OCI-LY3 (cell line): Measurements from ENCODE around the gene NBPF8.
"Not testable (repeated sequence)": the region's sequence is repeated elsewhere in the genome, so short reads cannot be mapped to it uniquely, and the experiment has no call there.

ENCODE experiments used
- H2AFZ ChIP-seq: fragments of 200-600, 300-600 bp; shearing (Covaris generic); 2 replicates; pipeline ENCODE4 v1.6.0; 2014; ENCODE audit warnings: antibody characterized with exemption, low read depth, low read length
- H3K27ac ChIP-seq: fragments of 200-600, 300-600 bp; sonication (generic); 2 replicates; pipeline ENCODE4 v1.5.1; 2014; ENCODE audit warnings: mild to moderate bottlenecking, low read length, moderate library complexity, mixed read lengths
- H3K27me3 ChIP-seq: fragments of 200-600, 300-600 bp; sonication (generic); 2 replicates; pipeline ENCODE4 v1.6.1; 2014; ENCODE audit warnings: low read depth, low read length, mixed read lengths
- H3K36me3 ChIP-seq: fragments of 200-600, 300-600 bp; sonication (generic); replicated peaks from 2 replicates; pipeline ENCODE3; 2014; ENCODE audit warnings: low read depth, low read length, mixed read lengths
- H3K4me1 ChIP-seq: fragments of 300-600, 200-600 bp; sonication (generic); 2 replicates; pipeline ENCODE4 v1.6.1; 2014; ENCODE audit warnings: low read length, mixed read lengths
- H3K4me2 ChIP-seq: fragments of 200-600, 300-600 bp; sonication (generic); 2 replicates; pipeline ENCODE4 v1.6.1; 2014; ENCODE audit warnings: low read length, mixed read lengths
- H3K4me3 ChIP-seq: fragments of 300-600, 200-600 bp; sonication (generic); 2 replicates; pipeline ENCODE4 v1.5.1; 2014; ENCODE audit warnings: antibody characterized with exemption, mild to moderate bottlenecking, low read length, moderate library complexity
- H3K79me2 ChIP-seq: fragments of 300-600, 200-600 bp; shearing (Covaris generic); 2 replicates; pipeline ENCODE4 v1.6.1; 2014; ENCODE audit warnings: mild to moderate bottlenecking, low read length, mixed read lengths
- H3K9ac ChIP-seq: fragments of 300-600, 200-600 bp; shearing (Covaris generic); 2 replicates; pipeline ENCODE4 v1.6.0; 2014; ENCODE audit warnings: mild to moderate bottlenecking, low read length, moderate library complexity
- H3K9me3 ChIP-seq: fragments of 200-600, 300-600 bp; shearing (Covaris generic); 2 replicates; pipeline ENCODE4 v1.6.1; 2014; ENCODE audit warnings: low read length, mixed read lengths; ENCODE audit not compliant: insufficient read depth
- H4K20me1 ChIP-seq: fragments of 200-600, 300-600 bp; sonication (generic); 2 replicates; pipeline ENCODE4 v1.6.1; 2016; ENCODE audit warnings: low read length, mixed read lengths; ENCODE audit not compliant: insufficient read depth

NBPF8 gene, protein sequence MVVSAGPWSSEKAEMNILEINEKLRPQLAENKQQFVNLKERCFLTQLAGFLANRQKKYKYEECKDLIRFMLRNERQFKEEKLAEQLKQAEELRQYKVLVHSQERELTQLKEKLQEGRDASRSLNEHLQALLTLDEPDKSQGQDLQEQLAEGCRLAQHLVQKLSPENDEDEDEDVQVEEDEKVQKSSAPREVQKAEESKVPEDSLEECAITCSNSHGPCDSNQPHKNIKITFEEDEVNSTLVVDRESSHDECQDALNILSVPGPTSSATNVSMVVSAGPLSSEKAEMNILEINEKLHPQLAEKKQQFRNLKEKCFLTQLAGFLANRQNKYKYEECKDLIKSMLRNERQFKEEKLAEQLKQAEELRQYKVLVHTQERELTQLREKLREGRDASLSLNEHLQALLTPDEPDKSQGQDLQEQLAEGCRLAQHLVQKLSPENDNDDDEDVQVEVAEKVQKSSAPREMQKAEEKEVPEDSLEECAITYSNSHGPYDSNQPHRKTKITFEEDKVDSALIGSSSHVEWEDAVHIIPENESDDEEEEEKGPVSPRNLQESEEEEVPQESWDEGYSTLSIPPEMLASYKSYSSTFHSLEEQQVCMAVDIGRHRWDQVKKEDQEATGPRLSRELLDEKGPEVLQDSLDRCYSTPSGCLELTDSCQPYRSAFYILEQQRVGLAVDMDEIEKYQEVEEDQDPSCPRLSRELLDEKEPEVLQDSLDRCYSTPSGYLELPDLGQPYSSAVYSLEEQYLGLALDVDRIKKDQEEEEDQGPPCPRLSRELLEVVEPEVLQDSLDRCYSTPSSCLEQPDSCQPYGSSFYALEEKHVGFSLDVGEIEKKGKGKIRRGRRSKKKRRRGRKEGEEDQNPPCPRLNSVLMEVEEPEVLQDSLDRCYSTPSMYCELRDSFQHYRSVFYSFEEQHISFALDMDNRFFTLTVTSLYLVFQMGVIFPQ

DNA sequence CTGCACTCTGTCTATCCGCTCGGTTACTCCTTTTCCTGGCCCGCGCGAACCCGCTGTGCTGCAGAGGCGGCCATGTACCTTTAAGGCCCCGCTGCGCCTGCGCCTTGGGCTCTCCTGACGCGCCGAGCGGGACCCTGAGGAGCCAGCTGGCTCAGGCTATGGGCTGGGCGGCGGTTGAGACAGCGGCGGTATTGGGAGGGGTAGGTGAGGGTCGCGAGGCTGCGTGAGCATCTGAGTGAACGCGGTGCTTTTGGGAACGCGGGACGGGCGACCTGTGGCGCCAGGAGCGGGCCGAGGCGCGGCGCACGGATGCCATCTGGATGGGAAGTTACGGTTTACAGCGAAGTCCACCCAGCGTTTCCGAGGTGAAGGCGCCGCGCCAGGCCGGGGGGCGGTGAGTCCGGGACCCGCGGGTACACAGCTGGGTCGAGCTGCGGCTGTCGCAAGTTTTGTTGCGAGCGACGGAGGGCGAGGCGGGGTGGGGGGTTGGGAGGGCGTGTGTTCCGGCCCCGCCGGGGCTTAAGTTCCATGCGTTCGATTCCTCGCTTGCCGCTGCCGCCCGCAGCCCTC is at the start of gene NBPF8:
Gene NBPF8 (plus strand): TSS at position 125 of the 570 bp plus-strand sequence. CDS start 21,488 bp downstream, outside the sequence.
- not testable (repeated sequence) for H4K20me1 ChIP-seq, H3K9me3 ChIP-seq, H3K36me3 ChIP-seq, H3K27me3 ChIP-seq, H3K4me1 ChIP-seq
- Histone ChIP-seq H2AFZ (peak within 1 kb of the TSS; percentile 54; the same call in 1 of the 2 replicates), H3K4me2 (peak within 1 kb of the TSS; percentile 84), H3K4me3 (peak within 1 kb of the TSS; percentile 89), H3K27ac (peak within 1 kb of the TSS; percentile 46), H3K9ac (peak within 1 kb of the TSS; percentile 77), H3K79me2 (peaks cover 10% of the 10 kb centered on the region)

DNA sequence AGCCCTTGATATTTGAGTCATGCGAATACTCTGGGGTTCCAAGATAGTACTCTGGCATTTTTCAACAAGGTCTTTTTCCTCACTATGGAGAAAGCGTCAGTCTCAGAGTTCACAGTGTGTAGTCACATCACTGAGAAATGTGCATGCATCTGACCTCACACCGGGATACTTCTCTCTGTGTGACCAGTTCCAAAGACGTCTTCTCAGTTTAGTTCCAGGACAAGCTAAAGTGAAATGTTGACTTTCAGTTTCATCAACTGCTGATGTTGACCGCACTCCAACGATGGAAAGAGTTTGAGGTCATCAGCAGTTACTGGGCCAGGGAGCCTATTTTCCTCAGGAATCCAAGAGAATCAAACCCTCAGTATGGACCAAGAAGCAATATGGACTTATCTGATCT is 47.1 kb upstream of the NBPF8 start:
- H3K4me2 ChIP-seq, H3K27ac ChIP-seq, H3K9ac ChIP-seq, H3K4me1 ChIP-seq, H3K27me3 ChIP-seq, H3K36me3 ChIP-seq, H2AFZ ChIP-seq, H3K4me3 ChIP-seq, H4K20me1 ChIP-seq, H3K79me2 ChIP-seq, H3K9me3 ChIP-seq: not testable (repeated sequence)

DNA sequence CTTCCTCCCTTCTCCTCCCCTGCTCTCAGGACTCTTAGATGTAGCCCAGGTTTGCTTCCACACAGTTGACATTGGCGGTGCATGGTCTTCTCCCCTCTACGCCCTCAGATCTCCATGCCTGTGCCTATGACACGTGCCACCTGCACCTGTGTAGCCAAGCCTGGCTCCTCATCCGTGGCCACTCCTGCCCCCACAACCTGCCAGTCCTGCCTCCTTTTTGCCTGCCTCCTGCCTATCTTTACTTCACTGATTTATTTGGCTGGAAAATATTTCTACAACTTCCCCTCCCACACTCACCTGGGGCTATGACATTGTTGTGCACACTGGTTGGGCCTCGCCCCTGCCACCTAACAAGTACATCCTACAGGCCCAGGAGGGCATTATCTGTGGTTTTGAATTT is 28.2 kb upstream of the NBPF8 start:
- H3K9ac ChIP-seq, H3K4me1 ChIP-seq, H3K27ac ChIP-seq, H4K20me1 ChIP-seq, H2AFZ ChIP-seq, H3K36me3 ChIP-seq, H3K4me2 ChIP-seq, H3K79me2 ChIP-seq, H3K27me3 ChIP-seq, H3K9me3 ChIP-seq, H3K4me3 ChIP-seq: not testable (repeated sequence)

DNA sequence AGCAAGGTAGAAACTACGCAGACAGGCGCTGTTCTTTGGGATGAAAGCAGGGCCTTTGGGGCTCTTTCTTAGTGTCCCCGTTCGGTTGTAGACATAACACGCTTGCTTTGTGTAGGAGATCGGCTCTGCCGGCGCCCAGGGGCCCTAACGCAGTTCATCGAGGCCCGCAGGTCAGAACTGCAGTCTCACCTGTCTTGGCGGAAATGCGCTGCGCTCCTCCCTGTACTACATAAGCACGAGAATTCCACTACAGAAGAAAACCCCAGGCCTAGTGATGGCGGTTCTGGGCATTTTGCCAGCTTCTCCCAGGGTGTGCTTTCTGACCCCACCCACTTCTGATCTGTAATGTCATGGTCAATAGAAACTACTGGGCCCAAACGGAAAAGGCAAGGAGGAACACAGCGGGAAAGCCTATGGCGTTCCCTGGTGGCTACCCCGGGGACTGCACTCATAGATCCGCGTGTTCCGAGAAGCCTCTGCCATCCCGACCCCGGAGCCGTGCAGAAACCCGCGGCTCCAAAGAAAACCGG is 26.2 kb upstream of the NBPF8 start:
- H3K9me3 ChIP-seq, H3K79me2 ChIP-seq, H3K36me3 ChIP-seq, H4K20me1 ChIP-seq, H2AFZ ChIP-seq, H3K27ac ChIP-seq, H3K27me3 ChIP-seq, H3K9ac ChIP-seq, H3K4me1 ChIP-seq, H3K4me3 ChIP-seq: not testable (repeated sequence)
- peak overlapping the region; percentile 24; the same call in 1 of the 2 replicates for H3K4me2 ChIP-seq

DNA sequence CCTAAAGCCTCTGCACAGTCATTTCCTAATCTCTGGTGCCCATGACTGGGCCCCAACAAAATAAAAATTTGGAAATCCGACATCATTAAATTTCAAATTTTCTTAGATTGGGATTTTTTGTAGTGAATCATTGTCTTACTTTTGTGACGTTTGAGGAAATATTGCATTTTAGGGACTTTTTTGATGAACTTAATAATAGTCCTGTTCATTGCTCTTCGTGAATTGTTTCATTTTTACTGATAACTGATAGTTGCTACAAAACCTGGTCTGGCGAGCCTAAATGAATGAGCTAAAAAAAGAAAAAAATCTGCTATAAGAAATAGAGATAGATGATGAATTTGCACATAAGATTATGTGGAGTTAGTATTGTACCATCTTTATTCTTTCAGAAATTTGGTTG is 23.5 kb upstream of the NBPF8 start:
- H3K79me2 ChIP-seq, H3K27ac ChIP-seq, H4K20me1 ChIP-seq, H3K36me3 ChIP-seq, H3K27me3 ChIP-seq, H3K4me3 ChIP-seq, H3K9me3 ChIP-seq, H3K9ac ChIP-seq, H3K4me1 ChIP-seq, H2AFZ ChIP-seq: not testable (repeated sequence)
- peak overlapping the region; percentile 42 for H3K4me2 ChIP-seq

DNA sequence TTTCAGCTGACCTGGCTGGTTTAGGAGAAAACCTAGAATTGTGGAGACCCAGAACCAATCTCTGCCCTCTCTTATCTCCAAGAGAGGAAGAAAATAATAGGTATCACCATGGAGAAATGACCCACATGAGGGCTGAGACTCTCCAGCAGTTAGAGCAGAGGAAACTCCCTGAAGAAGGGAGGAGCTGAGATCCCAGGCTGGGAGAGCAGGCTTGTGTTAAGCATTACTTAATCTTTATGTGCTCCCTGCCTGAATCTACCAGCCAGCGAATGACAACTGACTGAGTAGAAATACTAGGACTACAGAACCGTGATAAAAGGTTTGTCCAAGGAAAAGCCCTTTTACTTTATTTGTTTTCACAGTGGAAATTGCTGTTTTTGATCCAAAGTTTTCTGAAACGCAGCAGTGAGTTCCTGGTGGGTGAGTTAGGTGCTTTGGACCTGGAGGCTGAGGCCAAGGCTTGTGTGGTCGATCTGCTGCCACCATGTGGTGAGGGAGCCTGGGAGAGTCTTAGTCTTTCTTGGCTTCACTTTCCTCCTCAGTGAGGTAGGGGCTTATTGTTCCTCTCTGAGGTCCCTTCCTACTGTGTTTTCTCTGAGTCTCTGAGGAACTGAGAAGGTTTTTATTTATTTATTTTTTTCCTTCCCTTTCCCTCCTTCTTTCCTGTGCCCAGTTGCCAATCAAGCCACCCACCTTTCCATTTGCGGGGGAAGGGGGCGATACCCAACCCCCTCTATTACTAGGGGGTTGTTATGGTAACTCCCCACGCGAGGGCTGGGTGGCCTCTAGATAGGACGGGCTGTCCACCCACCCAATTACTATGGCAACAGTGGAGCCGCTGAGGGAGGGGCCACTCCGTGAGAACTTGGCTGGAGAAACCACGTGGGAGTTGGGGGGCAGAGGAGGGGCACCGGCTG is 21.3 kb upstream of the NBPF8 start:
- H3K9me3 ChIP-seq, H3K27me3 ChIP-seq, H3K79me2 ChIP-seq, H3K4me1 ChIP-seq, H3K36me3 ChIP-seq, H4K20me1 ChIP-seq, H3K27ac ChIP-seq: not testable (repeated sequence)
- peak overlapping the region; percentile 54; the same call in 1 of the 2 replicates for H2AFZ ChIP-seq
- peak overlapping the region; percentile 39; the same call in 1 of the 2 replicates for H3K9ac ChIP-seq
- peak overlapping the region; percentile 70 for H3K4me2 ChIP-seq
- peak overlapping the region; percentile 69 for H3K4me3 ChIP-seq

DNA sequence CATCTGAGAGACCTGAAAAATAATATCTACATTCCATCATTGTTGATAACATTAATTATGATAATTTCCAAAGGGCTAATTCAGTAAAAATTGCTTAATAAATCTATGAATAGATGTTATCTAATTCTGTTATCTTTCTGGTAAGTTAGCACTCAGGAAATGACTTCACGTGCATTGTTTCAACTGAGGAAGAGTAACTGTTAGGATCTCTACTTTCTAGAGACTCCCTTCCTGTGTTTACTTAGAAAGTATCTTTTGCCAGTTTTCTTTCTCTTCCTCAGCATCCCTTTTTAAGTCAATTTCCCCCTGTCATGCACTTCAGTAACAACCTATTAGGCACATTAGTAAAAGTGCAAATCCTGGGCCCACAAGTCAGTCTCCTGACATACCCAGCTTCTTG is 9.5 kb upstream of the NBPF8 start:
- H3K4me3 ChIP-seq: not testable (repeated sequence)

DNA sequence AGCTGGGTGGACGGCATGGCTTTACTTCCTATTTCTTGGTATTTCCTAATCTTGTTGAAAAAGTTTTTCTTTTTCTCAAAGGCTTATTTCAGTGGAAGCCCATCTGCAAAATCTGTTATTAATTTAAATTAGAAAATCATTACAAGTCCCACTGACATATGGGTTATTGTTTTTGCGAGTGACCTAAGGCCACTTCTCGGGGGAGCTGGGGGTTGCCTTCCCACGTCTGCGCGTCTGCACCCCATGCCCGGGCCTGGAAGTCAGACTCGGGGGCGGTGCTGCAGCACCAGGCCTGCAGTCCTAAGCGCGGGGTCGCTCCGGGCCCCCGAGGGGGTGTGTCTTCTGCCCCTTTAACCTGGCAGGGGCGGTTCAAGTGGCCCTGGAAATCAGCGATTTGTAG is 384 bp upstream of the NBPF8 start:
- not testable (repeated sequence) for H3K36me3 ChIP-seq, H3K4me1 ChIP-seq, H4K20me1 ChIP-seq, H3K9me3 ChIP-seq, H3K27ac ChIP-seq, H3K27me3 ChIP-seq
- peak overlapping the region; percentile 22; the same call in 1 of the 2 replicates for H3K9ac ChIP-seq
- peak overlapping the region; percentile 33; the same call in 1 of the 2 replicates for H2AFZ ChIP-seq
- peaks cover 10% of the 10 kb centered on the region for H3K79me2 ChIP-seq
- H3K4me2 ChIP-seq: peak overlapping the region; percentile 49
- peak overlapping the region; percentile 89 for H3K4me3 ChIP-seq

More for the DNA sequence above, 9.5 kb upstream of the NBPF8 start:
- not testable (repeated sequence) for H3K9ac ChIP-seq, H3K79me2 ChIP-seq, H3K4me2 ChIP-seq, H3K36me3 ChIP-seq, H2AFZ ChIP-seq, H3K27ac ChIP-seq, H4K20me1 ChIP-seq, H3K9me3 ChIP-seq, H3K27me3 ChIP-seq, H3K4me1 ChIP-seq
